GM19240 (cell line): ENCODE measurements around the gene KCNG3.

ENCODE experiments used
- DNase-seq: peaks from one replicate; pipeline ENCODE4 v3.0.0; 2011; ENCODE audit warnings: low spot score; ENCODE audit not compliant: insufficient read length

The KCNG3 gene

GRCh38 chr2:42486145-42486906 is 7.5 kb downstream of the KCNG3 start:
- DNase-seq, result no peak

GRCh38 chr2:42480402-42480801 is 13.4 kb downstream of the KCNG3 start:
- DNase-seq, result no peak

GRCh38 chr2:42474765-42475454 is 18.9 kb downstream of the KCNG3 start:
- no peak for DNase-seq

GRCh38 chr2:42470706-42471105 is 23.1 kb downstream of the KCNG3 start:
- DNase-seq, result no peak

GRCh38 chr2:42464631-42465030 is 29.2 kb downstream of the KCNG3 start:
- DNase-seq, result no peak

- no peak for DNase-seq
Observed at GRCh38 chr2:42463570-42463969, 30.2 kb downstream of the KCNG3 start.

- no peak for DNase-seq
Observed at GRCh38 chr2:42459296-42459695, 34.5 kb downstream of the KCNG3 start.

GRCh38 chr2:42458396-42458795 is 35.4 kb downstream of the KCNG3 start:
- DNase-seq, result no peak

- DNase-seq, result no peak
Observed at GRCh38 chr2:42457011-42457410, 36.8 kb downstream of the KCNG3 start.

- DNase-seq, result no peak
Observed at GRCh38 chr2:42456126-42456839, 37.5 kb downstream of the KCNG3 start.

GRCh38 chr2:42452545-42452944 is 41.2 kb downstream of the KCNG3 start:
- no peak for DNase-seq

GRCh38 chr2:42450136-42450535 is 43.6 kb downstream of the KCNG3 start:
- no peak for DNase-seq

GRCh38 chr2:42449163-42450087 is 44.4 kb downstream of the KCNG3 start:
- no peak for DNase-seq

- no peak for DNase-seq
Observed at GRCh38 chr2:42448163-42448562, 45.6 kb downstream of the KCNG3 start.

GRCh38 chr2:42446503-42447271 is 47.1 kb downstream of the KCNG3 start:
- DNase-seq, result no peak

- no peak for DNase-seq
Observed at GRCh38 chr2:42443718-42444399, 49.9 kb downstream of the KCNG3 start.

- DNase-seq, result no peak
Observed at GRCh38 chr2:42442774-42443173, 51.0 kb downstream of the KCNG3 start.

GRCh38 chr2:42438685-42439084 is 55.1 kb downstream of the KCNG3 start:
- no peak for DNase-seq

- no peak for DNase-seq
Observed at GRCh38 chr2:42436370-42436769, 57.4 kb downstream of the KCNG3 start.

- DNase-seq, result no peak
Observed at GRCh38 chr2:42435628-42436027, 58.2 kb downstream of the KCNG3 start.
